GM23338 (cell line): ENCODE results near the gene ERVH48-1. TPM values are rescaled to one million over a fixed set of nuclear protein-coding genes. Genes with fewer than 3 reads are reported as not detected.

Experiments
- ATAC-seq: fragments of 200-7000 bp; cut with Tn5 transposase; 3 replicates; pipeline ENCODE4 v1.9.1; 2020
- DNase-seq: peaks from one replicate; pipeline ENCODE4 v3.0.0-alpha.2; 2015; ENCODE audit warnings: low spot score
- H2AFZ ChIP-seq: fragments of 200-600 bp; sonication (generic); 2 replicates; pipeline ENCODE4 v1.8.0; 2016; ENCODE audit warnings: antibody characterized with exemption, mild to moderate bottlenecking, moderate library complexity
- H3F3A ChIP-seq: fragments of 200-600 bp; sonication (generic); replicated peaks from 2 replicates; pipeline ENCODE4 v1.8.0; 2017; ENCODE audit warnings: antibody characterized with exemption, mixed run types, low read depth
- H3K27ac ChIP-seq: fragments of 200-600 bp; sonication (generic); 2 replicates; pipeline ENCODE4 v1.6.1; 2016; ENCODE audit warnings: low read depth
- H3K27me3 ChIP-seq: fragments of 200-600 bp; sonication (generic); 2 replicates; pipeline ENCODE4 v1.8.0; 2016; ENCODE audit warnings: mild to moderate bottlenecking, mixed run types, moderate library complexity; ENCODE audit not compliant: insufficient read depth
- H3K36me3 ChIP-seq: fragments of 200-600 bp; sonication (generic); 2 replicates; pipeline ENCODE4 v1.8.0; 2016; ENCODE audit warnings: mild to moderate bottlenecking; ENCODE audit not compliant: insufficient read depth
- H3K4me1 ChIP-seq: fragments of 200-600 bp; sonication (generic); 2 replicates; pipeline ENCODE4 v1.8.0; 2016; ENCODE audit warnings: mild to moderate bottlenecking, moderate library complexity; ENCODE audit not compliant: insufficient read depth
- H3K4me2 ChIP-seq: fragments of 200-600 bp; sonication (generic); 2 replicates; pipeline ENCODE4 v1.7.1; 2017; ENCODE audit warnings: mixed run types
- H3K4me3 ChIP-seq: fragments of 200-600 bp; sonication (generic); 2 replicates; pipeline ENCODE4 v1.6.1; 2016; ENCODE audit warnings: mixed run types
- H3K79me2 ChIP-seq: fragments of 200-600 bp; sonication (generic); replicated peaks from 2 replicates; pipeline ENCODE4 v1.8.0; 2017; ENCODE audit warnings: mild to moderate bottlenecking; ENCODE audit not compliant: insufficient read depth
- H3K9me2 ChIP-seq: fragments of 200-600 bp; sonication (generic); 2 replicates; pipeline ENCODE4 v1.8.0; 2017; ENCODE audit not compliant: insufficient read depth
- H4K20me1 ChIP-seq: fragments of 200-600 bp; sonication (generic); replicated peaks from 2 replicates; pipeline ENCODE4 v1.8.0; 2017; ENCODE audit warnings: mild to moderate bottlenecking; ENCODE audit not compliant: insufficient read depth
- H3K27ac Mint-ChIP-seq: 2 replicates; pipeline ENCODE4 v1.8.0; 2020; ENCODE audit warnings: inconsistent platforms, mild to moderate bottlenecking, moderate library complexity, mixed read lengths
- H3K27me3 Mint-ChIP-seq: 3 replicates; pipeline ENCODE4 v1.8.0; 2022; ENCODE audit warnings: low read depth, mild to moderate bottlenecking, moderate library complexity, mixed read lengths, inconsistent platforms; ENCODE audit not compliant: insufficient read depth, poor library complexity
- H3K36me3 Mint-ChIP-seq: 3 replicates; pipeline ENCODE4 v1.8.0; 2021; ENCODE audit warnings: low read depth, mild to moderate bottlenecking, inconsistent platforms, moderate library complexity, mixed read lengths
- H3K4me1 Mint-ChIP-seq: 3 replicates; pipeline ENCODE4 v1.8.0; 2020; ENCODE audit warnings: mild to moderate bottlenecking, inconsistent platforms, mixed read lengths
- H3K4me3 Mint-ChIP-seq: 3 replicates; pipeline ENCODE4 v1.8.0; 2021; ENCODE audit warnings: moderate library complexity, mild to moderate bottlenecking, inconsistent platforms, mixed read lengths
- H3K9me3 Mint-ChIP-seq: 3 replicates; pipeline ENCODE4 v1.8.0; 2020; ENCODE audit warnings: moderate library complexity, mild to moderate bottlenecking, inconsistent platforms, mixed read lengths
- CTCF ChIP-seq, 2 experiments: fragments of 200-600 bp in 1 of 2; sonication (generic) in 1 of 2; conservative IDR thresholded peaks; 2 replicates each; pipeline versions ENCODE4 v1.5.1 to v1.6.1; 2016 to 2017; ENCODE audit warnings: antibody characterized with exemption in 2 of 2, low read depth in 2 of 2, mild to moderate bottlenecking in 2 of 2, moderate library complexity in 1 of 2
- ETS1 ChIP-seq: IDR thresholded peaks from 2 replicates; pipeline ENCODE4 v1.6.1; 2016; ENCODE audit warnings: antibody characterized with exemption
- NANOG ChIP-seq: IDR thresholded peaks from 2 replicates; pipeline ENCODE4 v1.6.1; 2016; ENCODE audit warnings: antibody characterized with exemption, borderline replicate concordance
- REST ChIP-seq: IDR thresholded peaks from one replicate; pipeline ENCODE4 v1.6.1; 2018; ENCODE audit warnings: antibody characterized with exemption; ENCODE audit not compliant: unreplicated experiment
- ZNF462 ChIP-seq: fragments of 250-450 bp; sonication (Bioruptor Pico); IDR thresholded peaks from 2 replicates; pipeline ENCODE4 v1.5.0; 2020; ENCODE audit warnings: mild to moderate bottlenecking, moderate library complexity
- polyA plus RNA-seq: library from polyadenylated mRNA; unstranded; fragments of >200 nt; fragmentation: Nextera tagmentation; extraction: Ambion mirVana; gene quantifications from 2 replicates; pipeline ENCODE4 v1.2.1, GENCODE V29; 2016
- total RNA-seq: library from RNA; depleted of rRNA; stranded (reverse); fragments of >200 nt; shearing (Covaris generic); gene quantifications from 2 replicates; pipeline ENCODE4 v1.2.3, GENCODE V29; 2014

Gene ERVH48-1
- total and polyA plus RNA-seq, 2 experiments from 2014 or later: 31.7 to 37.0 TPM

- Mint-ChIP-seq H3K9me3 (no peaks in the 10 kb centered on the region; the same call in 2 of the 3 replicates), H3K4me1 (peaks cover 30% of the 10 kb centered on the region), H3K36me3 (peaks cover 14% of the 10 kb centered on the region), H3K27me3 (peaks cover 14% of the 10 kb centered on the region), H3K27ac (no peak overlapping the region), H3K4me3 (no peak overlapping the region)
- no peaks in the 10 kb centered on the region for H3K9me2 ChIP-seq
- no peaks in the 10 kb centered on the region for H3K27me3 ChIP-seq
- 0 out of 2 replicates have a peak overlapping the region, but pooled peaks have one; percentile 0 for H3K27ac ChIP-seq
- peaks cover 5% of the 10 kb centered on the region for H3K36me3 ChIP-seq
- ATAC-seq (no peak), DNase-seq (no peak)
- no peak overlapping the region for H2AFZ ChIP-seq
- H3K4me3 ChIP-seq: no peak overlapping the region
- H4K20me1 ChIP-seq: no peaks in the 10 kb centered on the region
- H3F3A ChIP-seq: no peaks in the 10 kb centered on the region
- TF ChIP-seq CTCF (conservative IDR thresholded peaks at IDR 0.05; ENCODE audit: low read depth in 2 of 2): peak in 1 of 2 experiments; percentile 13; a peak in 1 of 4 replicates
- TF ChIP-seq ZNF462 (CRISPR knock-in tag): no peak
- peaks cover 6% of the 10 kb centered on the region; the same call in 1 of the 2 replicates for H3K79me2 ChIP-seq
- H3K4me2 ChIP-seq: 0 out of 2 replicates have a peak overlapping the region, but pooled peaks have one; percentile 20
- peaks cover 23% of the 10 kb centered on the region; the same call in 1 of the 2 replicates for H3K4me1 ChIP-seq
These were observed 2.5 kb downstream of the ERVH48-1 start for GRCh38 chr21:42922918-42923317.

- Mint-ChIP-seq H3K27me3 (peaks cover 11% of the 10 kb centered on the region), H3K9me3 (no peaks in the 10 kb centered on the region; the same call in 2 of the 3 replicates), H3K27ac (no peak overlapping the region; the same call in 1 of the 2 replicates), H3K4me1 (peaks cover 22% of the 10 kb centered on the region), H3K36me3 (peaks cover 10% of the 10 kb centered on the region), H3K4me3 (no peak overlapping the region)
- DNase-seq (no peak), ATAC-seq (no peak)
- Histone ChIP-seq H2AFZ (no peak overlapping the region), H3F3A (no peaks in the 10 kb centered on the region), H3K9me2 (no peaks in the 10 kb centered on the region), H3K36me3 (peaks cover 5% of the 10 kb centered on the region), H3K4me2 (no peak overlapping the region), H3K27me3 (no peaks in the 10 kb centered on the region), H3K79me2 (peaks cover 6% of the 10 kb centered on the region; the same call in 1 of the 2 replicates), H4K20me1 (no peaks in the 10 kb centered on the region), H3K4me3 (no peak overlapping the region), H3K27ac (no peak overlapping the region), H3K4me1 (peaks cover 23% of the 10 kb centered on the region; the same call in 1 of the 2 replicates)
- TF ChIP-seq NANOG (no peak), ETS1 (no peak), CTCF (conservative IDR thresholded peaks at IDR 0.05; ENCODE audit: low read depth in 2 of 2) (no peak), REST (no peak)
These were observed 3.5 kb downstream of the ERVH48-1 start for GRCh38 chr21:42921927-42922326.
